HG02884 (cell line): ENCODE results near the gene OR5B21.
A peak's percentile ranks its signal among the peaks of the same experiment; 100 is the strongest.

Experiments used
- ATAC-seq: cut with Tn5 transposase; IDR thresholded peaks from one replicate; pipeline ENCODE4 v1.9.1; 2021; ENCODE audit warnings: mild to moderate bottlenecking, moderate library complexity; ENCODE audit not compliant: unreplicated experiment

OR5B21 gene

GRCh38 chr11:58508005-58508404 lies at the start of gene OR5B21:
Gene OR5B21 (minus strand): TSS chr11:58508105. CDS start chr11:58508105, 0 bp downstream.
- ATAC-seq = no peak

GRCh38 chr11:58549644-58550043 lies 41.7 kb upstream of the OR5B21 start:
- no peak for ATAC-seq

GRCh38 chr11:58546841-58547240 lies 38.9 kb upstream of the OR5B21 start:
- no peak for ATAC-seq

- no peak for ATAC-seq
These were observed 24.0 kb upstream of the OR5B21 start for GRCh38 chr11:58531865-58532341.

- ATAC-seq = no peak
These were observed 22.3 kb upstream of the OR5B21 start for GRCh38 chr11:58530236-58530635.

- no peak for ATAC-seq
These were observed 19.5 kb upstream of the OR5B21 start for GRCh38 chr11:58527429-58527828.

GRCh38 chr11:58526721-58527120 lies 18.8 kb upstream of the OR5B21 start:
- ATAC-seq = no peak

- ATAC-seq = peak; percentile 83
These were observed 17.2 kb upstream of the OR5B21 start for GRCh38 chr11:58525037-58525614.

- peak; percentile 30 for ATAC-seq
These were observed 16.5 kb upstream of the OR5B21 start for GRCh38 chr11:58524232-58525036.

GRCh38 chr11:58513747-58514367 lies 6.0 kb upstream of the OR5B21 start:
- peak; percentile 73 for ATAC-seq

GRCh38 chr11:58511636-58512035 lies 3.7 kb upstream of the OR5B21 start:
- no peak for ATAC-seq

- ATAC-seq = no peak
These were observed 1.8 kb upstream of the OR5B21 start for GRCh38 chr11:58509748-58510147.

- no peak for ATAC-seq
These were observed 909 bp upstream of the OR5B21 start for GRCh38 chr11:58508814-58509213.

- no peak for ATAC-seq
These were observed 550 bp downstream of the OR5B21 start for GRCh38 chr11:58507355-58507754.

- ATAC-seq = no peak
These were observed 970 bp downstream of the OR5B21 start for GRCh38 chr11:58506935-58507334.

- no peak for ATAC-seq
These were observed 2.1 kb downstream of the OR5B21 start for GRCh38 chr11:58505849-58506248.

GRCh38 chr11:58504232-58504631 lies 3.7 kb downstream of the OR5B21 start:
- ATAC-seq = no peak

- ATAC-seq = peak; percentile 84
These were observed 4.5 kb downstream of the OR5B21 start for GRCh38 chr11:58503361-58503856.

GRCh38 chr11:58502004-58502403 lies 5.9 kb downstream of the OR5B21 start:
- no peak for ATAC-seq

- no peak for ATAC-seq
These were observed 9.4 kb downstream of the OR5B21 start for GRCh38 chr11:58498464-58498863.

GRCh38 chr11:58497951-58498350 lies 10.0 kb downstream of the OR5B21 start:
- ATAC-seq = no peak

- ATAC-seq = peak; percentile 36
These were observed 12.0 kb downstream of the OR5B21 start for GRCh38 chr11:58495906-58496305.
